ENCODE measurements around the gene RARRES2. TPM values are rescaled to one million over a fixed set of nuclear protein-coding genes. Genes with fewer than 3 reads are reported as not detected.
A peak's percentile ranks its signal among the peaks of the same experiment; 100 is the strongest.

Gene RARRES2
- total and polyA plus RNA-seq, 2 donors, result 6.5 to 21.9 TPM

- H3K27ac ChIP-seq (ENCODE audit: low read depth in 1 of 2, low read length in 1 of 2), result no peak overlapping the region
These were observed 43.2 kb upstream of the RARRES2 start for GRCh38 chr7:150384406-150385301.

GRCh38 chr7:150383710-150384397, 42.4 kb upstream of the RARRES2 start:
- Histone ChIP-seq H3K36me3 (ENCODE audit: control insufficient read depth in 2 of 2, insufficient read depth in 2 of 2, low read length in 1 of 2) (peaks cover 6 to 14% of the 10 kb centered on the region in 2 donors), H3K9me3 (ENCODE audit: control insufficient read depth in 2 of 2, insufficient read depth in 1 of 2, low read length in 1 of 2) (peaks cover 0 to 6% of the 10 kb centered on the region in 2 donors), H3K4me1 (ENCODE audit: control insufficient read depth in 2 of 2, insufficient read depth in 2 of 2, low read length in 2 of 2) (peaks cover 33 to 70% of the 10 kb centered on the region in 2 donors), H3K4me3 (ENCODE audit: low read length in 2 of 2) (no peak overlapping the region), H3K27ac (ENCODE audit: low read depth in 1 of 2, low read length in 1 of 2) (peak overlapping the region in 1 of 2 donors; percentile 78), H3K27me3 (ENCODE audit: control insufficient read depth in 2 of 2, insufficient read depth in 1 of 2, low read length in 1 of 2) (no peaks in the 10 kb centered on the region)
- 87% methylated on average over 22 of the region's 22 CpGs for whole genome bisulfite sequencing
- DNase-seq (ENCODE audit: low read depth in 6 of 9, low spot score in 9 of 9), result peak in 1 of 9 donors; percentile 59

More at GRCh38 chr7:150384406-150385301, 43.2 kb upstream of the RARRES2 start:
- Histone ChIP-seq H3K4me1 (ENCODE audit: control insufficient read depth in 2 of 2, insufficient read depth in 2 of 2, low read length in 2 of 2) (peaks cover 33 to 68% of the 10 kb centered on the region in 2 donors), H3K9me3 (ENCODE audit: control insufficient read depth in 2 of 2, insufficient read depth in 1 of 2, low read length in 1 of 2) (peaks cover 0 to 6% of the 10 kb centered on the region in 2 donors), H3K4me3 (ENCODE audit: low read length in 2 of 2) (no peak overlapping the region), H3K27me3 (ENCODE audit: control insufficient read depth in 2 of 2, insufficient read depth in 1 of 2, low read length in 1 of 2) (no peaks in the 10 kb centered on the region), H3K36me3 (ENCODE audit: control insufficient read depth in 2 of 2, insufficient read depth in 2 of 2, low read length in 1 of 2) (peaks cover 11 to 17% of the 10 kb centered on the region in 2 donors)
- WGBS, result 90% methylated on average over 15 of the region's 15 CpGs
- DNase-seq (ENCODE audit: low read depth in 6 of 9, low spot score in 9 of 9), result no peak

- Histone ChIP-seq H3K27ac (ENCODE audit: low read depth in 1 of 2, low read length in 1 of 2) (peak overlapping the region in 1 of 2 donors; percentile 78), H3K9me3 (ENCODE audit: control insufficient read depth in 2 of 2, insufficient read depth in 1 of 2, low read length in 1 of 2) (peaks cover 0 to 10% of the 10 kb centered on the region in 2 donors), H3K27me3 (ENCODE audit: control insufficient read depth in 2 of 2, insufficient read depth in 1 of 2, low read length in 1 of 2) (no peaks in the 10 kb centered on the region), H3K4me1 (ENCODE audit: control insufficient read depth in 2 of 2, insufficient read depth in 2 of 2, low read length in 2 of 2) (peaks cover 37 to 78% of the 10 kb centered on the region in 2 donors), H3K36me3 (ENCODE audit: control insufficient read depth in 2 of 2, insufficient read depth in 2 of 2, low read length in 1 of 2) (peaks cover 0 to 6% of the 10 kb centered on the region in 2 donors), H3K4me3 (ENCODE audit: low read length in 2 of 2) (no peak overlapping the region)
- DNase-seq (ENCODE audit: low read depth in 6 of 9, low spot score in 9 of 9), result no peak
- WGBS, result 61% methylated on average over 4 of the region's 4 CpGs
These were observed 41.4 kb upstream of the RARRES2 start for GRCh38 chr7:150382844-150383225.

GRCh38 chr7:150382123-150382843, 40.9 kb upstream of the RARRES2 start:
- no peaks in the 10 kb centered on the region for H3K27me3 ChIP-seq (ENCODE audit: control insufficient read depth in 2 of 2, insufficient read depth in 1 of 2, low read length in 1 of 2)
- no peak for DNase-seq (ENCODE audit: low read depth in 6 of 9, low spot score in 9 of 9)
- H3K9me3 ChIP-seq (ENCODE audit: control insufficient read depth in 2 of 2, insufficient read depth in 1 of 2, low read length in 1 of 2), result peaks cover 0 to 10% of the 10 kb centered on the region in 2 donors
- 93% methylated on average over 20 of the region's 20 CpGs for WGBS
- H3K27ac ChIP-seq (ENCODE audit: low read depth in 1 of 2, low read length in 1 of 2), result peak overlapping the region in 1 of 2 donors; percentile 58
- peaks cover 0 to 6% of the 10 kb centered on the region in 2 donors for H3K36me3 ChIP-seq (ENCODE audit: control insufficient read depth in 2 of 2, insufficient read depth in 2 of 2, low read length in 1 of 2)
- no peak overlapping the region for H3K4me3 ChIP-seq (ENCODE audit: low read length in 2 of 2)
- peaks cover 41 to 83% of the 10 kb centered on the region in 2 donors for H3K4me1 ChIP-seq (ENCODE audit: control insufficient read depth in 2 of 2, insufficient read depth in 2 of 2, low read length in 2 of 2)

- peaks cover 45 to 87% of the 10 kb centered on the region in 2 donors for H3K4me1 ChIP-seq (ENCODE audit: control insufficient read depth in 2 of 2, insufficient read depth in 2 of 2, low read length in 2 of 2)
- H3K9me3 ChIP-seq (ENCODE audit: control insufficient read depth in 2 of 2, insufficient read depth in 1 of 2, low read length in 1 of 2), result peaks cover 0 to 10% of the 10 kb centered on the region in 2 donors
- peak overlapping the region in 1 of 2 donors; percentile 53 for H3K27ac ChIP-seq (ENCODE audit: low read depth in 1 of 2, low read length in 1 of 2)
- no peak overlapping the region for H3K4me3 ChIP-seq (ENCODE audit: low read length in 2 of 2)
- H3K36me3 ChIP-seq (ENCODE audit: control insufficient read depth in 2 of 2, insufficient read depth in 2 of 2, low read length in 1 of 2), result peaks cover 0 to 6% of the 10 kb centered on the region in 2 donors
- no peak for DNase-seq (ENCODE audit: low read depth in 6 of 9, low spot score in 9 of 9)
- no peaks in the 10 kb centered on the region for H3K27me3 ChIP-seq (ENCODE audit: control insufficient read depth in 2 of 2, insufficient read depth in 1 of 2, low read length in 1 of 2)
- WGBS, result 100% methylated on average over 1 of the region's 1 CpG
These were observed 40.3 kb upstream of the RARRES2 start for GRCh38 chr7:150381785-150382122.

- Histone ChIP-seq H3K4me1 (ENCODE audit: control insufficient read depth in 2 of 2, insufficient read depth in 2 of 2, low read length in 2 of 2) (peaks cover 51 to 88% of the 10 kb centered on the region in 2 donors), H3K4me3 (ENCODE audit: low read length in 2 of 2) (no peak overlapping the region), H3K27ac (ENCODE audit: low read depth in 1 of 2, low read length in 1 of 2) (peak overlapping the region in 1 of 2 donors; percentile 8), H3K36me3 (ENCODE audit: control insufficient read depth in 2 of 2, insufficient read depth in 2 of 2, low read length in 1 of 2) (peaks cover 0 to 6% of the 10 kb centered on the region in 2 donors), H3K9me3 (ENCODE audit: control insufficient read depth in 2 of 2, insufficient read depth in 1 of 2, low read length in 1 of 2) (peaks cover 0 to 10% of the 10 kb centered on the region in 2 donors), H3K27me3 (ENCODE audit: control insufficient read depth in 2 of 2, insufficient read depth in 1 of 2, low read length in 1 of 2) (no peaks in the 10 kb centered on the region)
- DNase-seq (ENCODE audit: low read depth in 6 of 9, low spot score in 9 of 9), result no peak
- 89% methylated on average over 9 of the region's 9 CpGs for WGBS
These were observed 39.7 kb upstream of the RARRES2 start for GRCh38 chr7:150381096-150381495.

GRCh38 chr7:150380463-150380862, 39.0 kb upstream of the RARRES2 start:
- 90% methylated on average over 11 of the region's 11 CpGs for WGBS
- Histone ChIP-seq H3K27me3 (ENCODE audit: control insufficient read depth in 2 of 2, insufficient read depth in 1 of 2, low read length in 1 of 2) (no peaks in the 10 kb centered on the region), H3K36me3 (ENCODE audit: control insufficient read depth in 2 of 2, insufficient read depth in 2 of 2, low read length in 1 of 2) (peaks cover 0 to 3% of the 10 kb centered on the region in 2 donors), H3K9me3 (ENCODE audit: control insufficient read depth in 2 of 2, insufficient read depth in 1 of 2, low read length in 1 of 2) (peaks cover 0 to 10% of the 10 kb centered on the region in 2 donors), H3K27ac (ENCODE audit: low read depth in 1 of 2, low read length in 1 of 2) (peak overlapping the region; percentile 9 to 11), H3K4me1 (ENCODE audit: control insufficient read depth in 2 of 2, insufficient read depth in 2 of 2, low read length in 2 of 2) (peaks cover 52 to 88% of the 10 kb centered on the region in 2 donors), H3K4me3 (ENCODE audit: low read length in 2 of 2) (peak overlapping the region; percentile 88 to 89)
- DNase-seq (ENCODE audit: low read depth in 6 of 9, low spot score in 9 of 9), result no peak

- DNase-seq (ENCODE audit: low read depth in 6 of 9, low spot score in 9 of 9), result no peak
- Histone ChIP-seq H3K4me1 (ENCODE audit: control insufficient read depth in 2 of 2, insufficient read depth in 2 of 2, low read length in 2 of 2) (peaks cover 52 to 84% of the 10 kb centered on the region in 2 donors), H3K27me3 (ENCODE audit: control insufficient read depth in 2 of 2, insufficient read depth in 1 of 2, low read length in 1 of 2) (no peaks in the 10 kb centered on the region), H3K9me3 (ENCODE audit: control insufficient read depth in 2 of 2, insufficient read depth in 1 of 2, low read length in 1 of 2) (peaks cover 0 to 10% of the 10 kb centered on the region in 2 donors), H3K4me3 (ENCODE audit: low read length in 2 of 2) (peak overlapping the region; percentile 88 to 89), H3K27ac (ENCODE audit: low read depth in 1 of 2, low read length in 1 of 2) (peak overlapping the region; percentile 67 to 92), H3K36me3 (ENCODE audit: control insufficient read depth in 2 of 2, insufficient read depth in 2 of 2, low read length in 1 of 2) (peaks cover 0 to under 1% of the 10 kb centered on the region in 2 donors)
- 3% methylated on average over 52 of the region's 52 CpGs for WGBS
These were observed 38.3 kb upstream of the RARRES2 start for GRCh38 chr7:150379441-150380379.
